Endometrium (tissue), 2 donors: ENCODE data around the gene OCA2.

Experiments
- FAIRE-seq: peaks from 2 replicates; lab custom pipeline; 2012; peaks lifted over from hg19 to GRCh38; lab: Jason Lieb, UNC
- donor health status: control.
- donor health status: control.

Gene OCA2

GRCh38 chr15:28120359-28120640 lies 21.2 kb upstream of the OCA2 start:
- no peak for FAIRE-seq

GRCh38 chr15:28118531-28118930 lies 19.4 kb upstream of the OCA2 start:
- FAIRE-seq = no peak

- no peak for FAIRE-seq
These were observed 19.0 kb upstream of the OCA2 start for GRCh38 chr15:28118083-28118482.

- FAIRE-seq = no peak
These were observed 18.4 kb upstream of the OCA2 start for GRCh38 chr15:28117432-28117990.

GRCh38 chr15:28116521-28117431 lies 17.7 kb upstream of the OCA2 start:
- FAIRE-seq = no peak

GRCh38 chr15:28115871-28116270 lies 16.8 kb upstream of the OCA2 start:
- FAIRE-seq = no peak

GRCh38 chr15:28114721-28115622 lies 15.9 kb upstream of the OCA2 start:
- FAIRE-seq = no peak

GRCh38 chr15:28114114-28114455 lies 15.0 kb upstream of the OCA2 start:
- no peak for FAIRE-seq

- FAIRE-seq = no peak
These were observed 14.4 kb upstream of the OCA2 start for GRCh38 chr15:28113394-28114113.

- no peak for FAIRE-seq
These were observed 13.8 kb upstream of the OCA2 start for GRCh38 chr15:28112962-28113361.

GRCh38 chr15:28112101-28112760 lies 13.1 kb upstream of the OCA2 start:
- FAIRE-seq = no peak

- FAIRE-seq = no peak
These were observed 12.4 kb upstream of the OCA2 start for GRCh38 chr15:28111543-28111942.

GRCh38 chr15:28110481-28110881 lies 11.4 kb upstream of the OCA2 start:
- FAIRE-seq = no peak

GRCh38 chr15:28109626-28110455 lies 10.7 kb upstream of the OCA2 start:
- FAIRE-seq = no peak

- no peak for FAIRE-seq
These were observed 8.8 kb upstream of the OCA2 start for GRCh38 chr15:28107904-28108275.

GRCh38 chr15:28107111-28107903 lies 8.2 kb upstream of the OCA2 start:
- no peak for FAIRE-seq

GRCh38 chr15:28106294-28107110 lies 7.4 kb upstream of the OCA2 start:
- FAIRE-seq = no peak

- no peak for FAIRE-seq
These were observed 6.7 kb upstream of the OCA2 start for GRCh38 chr15:28105793-28106192.

- FAIRE-seq = no peak
These were observed 6.2 kb upstream of the OCA2 start for GRCh38 chr15:28105224-28105791.
